ENCODE results near the gene SV2C. TPM values are rescaled to one million over a fixed set of nuclear protein-coding genes. Genes with fewer than 3 reads are reported as not detected.

The SV2C gene
- total RNA-seq, 1 donor from 2014 or later: 0.48 TPM

DNA sequence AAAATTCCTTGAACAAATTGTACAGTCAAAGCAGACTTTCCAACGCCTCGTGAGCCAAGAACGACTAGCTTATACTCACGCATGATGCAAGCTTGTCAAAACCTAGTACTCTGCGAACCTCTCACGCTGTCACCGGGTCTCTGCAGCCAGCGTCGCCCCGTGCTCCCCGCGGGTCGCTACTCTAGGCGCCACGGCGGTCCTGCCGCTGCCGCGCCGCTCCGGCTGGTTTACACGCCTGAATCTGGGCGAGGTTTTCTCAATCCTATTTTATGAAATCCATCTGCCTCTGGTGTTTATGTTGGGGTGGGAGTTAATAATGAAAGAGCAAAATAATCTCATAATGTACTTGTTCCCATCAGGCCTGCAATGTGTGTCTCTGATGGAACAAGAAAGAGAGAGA lies 90.9 kb downstream of the SV2C start:
- Mint-ChIP-seq H3K27me3 (no peaks in the 10 kb centered on the region), H3K4me1 (ENCODE audit: low read depth) (peaks cover 10% of the 10 kb centered on the region), H3K9me3 (ENCODE audit: low read depth) (peaks cover 3% of the 10 kb centered on the region), H3K36me3 (ENCODE audit: insufficient read depth) (no peaks in the 10 kb centered on the region), H3K27ac (no peak overlapping the region), H3K4me3 (ENCODE audit: low read depth) (no peak overlapping the region)
- no peak for DNase-seq (ENCODE audit: low spot score, unreplicated experiment)
- TF ChIP-seq, protein P1, sequence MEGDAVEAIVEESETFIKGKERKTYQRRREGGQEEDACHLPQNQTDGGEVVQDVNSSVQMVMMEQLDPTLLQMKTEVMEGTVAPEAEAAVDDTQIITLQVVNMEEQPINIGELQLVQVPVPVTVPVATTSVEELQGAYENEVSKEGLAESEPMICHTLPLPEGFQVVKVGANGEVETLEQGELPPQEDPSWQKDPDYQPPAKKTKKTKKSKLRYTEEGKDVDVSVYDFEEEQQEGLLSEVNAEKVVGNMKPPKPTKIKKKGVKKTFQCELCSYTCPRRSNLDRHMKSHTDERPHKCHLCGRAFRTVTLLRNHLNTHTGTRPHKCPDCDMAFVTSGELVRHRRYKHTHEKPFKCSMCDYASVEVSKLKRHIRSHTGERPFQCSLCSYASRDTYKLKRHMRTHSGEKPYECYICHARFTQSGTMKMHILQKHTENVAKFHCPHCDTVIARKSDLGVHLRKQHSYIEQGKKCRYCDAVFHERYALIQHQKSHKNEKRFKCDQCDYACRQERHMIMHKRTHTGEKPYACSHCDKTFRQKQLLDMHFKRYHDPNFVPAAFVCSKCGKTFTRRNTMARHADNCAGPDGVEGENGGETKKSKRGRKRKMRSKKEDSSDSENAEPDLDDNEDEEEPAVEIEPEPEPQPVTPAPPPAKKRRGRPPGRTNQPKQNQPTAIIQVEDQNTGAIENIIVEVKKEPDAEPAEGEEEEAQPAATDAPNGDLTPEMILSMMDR (IDR thresholded peaks at IDR 0.05; ENCODE audit: unreplicated experiment): no peak

DNA sequence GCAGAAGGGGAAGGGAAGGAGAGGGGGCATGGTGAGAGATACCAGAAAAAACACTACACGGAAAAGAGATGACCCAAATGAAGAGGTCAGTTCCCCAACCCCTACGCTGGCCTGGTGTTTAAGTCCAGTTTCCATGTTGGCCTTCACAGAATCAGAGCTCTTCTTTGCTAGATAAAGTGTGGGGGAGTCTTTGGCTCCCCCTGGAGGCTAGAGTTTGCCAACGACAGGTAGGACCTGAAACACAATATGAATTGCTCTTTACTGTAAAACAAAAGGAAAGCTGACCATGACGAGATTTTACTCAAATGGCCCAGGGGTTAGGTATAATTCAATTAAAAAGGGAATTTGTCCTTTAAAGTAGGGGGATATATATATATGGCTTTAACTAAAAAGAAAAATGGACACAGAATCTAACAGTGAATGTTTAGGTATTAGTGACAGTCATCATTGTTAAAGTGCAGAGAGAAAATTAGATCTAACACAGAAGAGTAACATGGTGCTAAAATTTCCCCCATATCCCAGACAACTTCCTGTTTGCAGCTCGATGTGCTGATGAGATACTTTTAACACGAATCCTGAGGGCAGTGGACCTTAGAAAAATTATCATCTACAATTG lies 92.0 kb downstream of the SV2C start:
- Mint-ChIP-seq H3K27ac (no peak overlapping the region), H3K27me3 (no peaks in the 10 kb centered on the region), H3K4me1 (ENCODE audit: low read depth) (peaks cover 10% of the 10 kb centered on the region), H3K4me3 (ENCODE audit: low read depth) (no peak overlapping the region), H3K36me3 (ENCODE audit: insufficient read depth) (no peaks in the 10 kb centered on the region), H3K9me3 (ENCODE audit: low read depth) (peaks cover 3% of the 10 kb centered on the region)
- peak; percentile 15 for DNase-seq (ENCODE audit: low spot score, unreplicated experiment)
- TF ChIP-seq, protein P1 (IDR thresholded peaks at IDR 0.05; ENCODE audit: unreplicated experiment): peak; percentile 83

DNA sequence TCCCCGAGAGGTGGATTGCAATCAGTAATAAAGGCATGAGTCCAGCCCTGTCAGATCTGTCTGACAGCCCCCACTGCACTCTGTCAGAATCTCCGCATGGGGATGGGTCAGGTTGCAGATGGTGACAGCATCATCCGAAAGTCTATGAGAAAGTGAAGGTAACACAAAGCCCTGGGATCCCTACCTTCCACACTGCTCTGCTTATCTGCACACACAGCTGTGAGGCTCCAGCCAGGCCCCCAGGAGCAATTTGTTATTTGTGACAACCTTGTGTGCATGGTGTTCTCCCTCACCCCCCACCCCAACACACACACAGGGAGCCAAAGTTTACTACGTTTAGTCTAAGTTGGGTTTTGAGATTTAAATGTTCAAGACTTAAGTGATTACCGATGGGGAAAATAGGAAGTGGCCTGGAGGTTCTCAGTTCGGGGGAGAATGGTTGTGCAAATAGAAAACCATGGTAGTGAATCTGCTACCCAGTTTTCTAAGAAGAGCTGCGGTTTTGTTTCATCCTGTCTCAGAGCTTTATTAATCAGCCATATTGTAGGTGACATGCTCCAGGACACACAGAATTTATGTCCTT lies 92.7 kb downstream of the SV2C start:
- DNase-seq (ENCODE audit: low spot score, unreplicated experiment): no peak
- no peaks in the 10 kb centered on the region for H3K27me3 Mint-ChIP-seq
- peaks cover 10% of the 10 kb centered on the region for H3K4me1 Mint-ChIP-seq (ENCODE audit: low read depth)
- no peak overlapping the region for H3K27ac Mint-ChIP-seq
- H3K4me3 Mint-ChIP-seq (ENCODE audit: low read depth): no peak overlapping the region
- TF ChIP-seq, protein P1 (IDR thresholded peaks at IDR 0.05; ENCODE audit: unreplicated experiment): no peak
- peaks cover 3% of the 10 kb centered on the region for H3K9me3 Mint-ChIP-seq (ENCODE audit: low read depth)
- no peaks in the 10 kb centered on the region for H3K36me3 Mint-ChIP-seq (ENCODE audit: insufficient read depth)

DNA sequence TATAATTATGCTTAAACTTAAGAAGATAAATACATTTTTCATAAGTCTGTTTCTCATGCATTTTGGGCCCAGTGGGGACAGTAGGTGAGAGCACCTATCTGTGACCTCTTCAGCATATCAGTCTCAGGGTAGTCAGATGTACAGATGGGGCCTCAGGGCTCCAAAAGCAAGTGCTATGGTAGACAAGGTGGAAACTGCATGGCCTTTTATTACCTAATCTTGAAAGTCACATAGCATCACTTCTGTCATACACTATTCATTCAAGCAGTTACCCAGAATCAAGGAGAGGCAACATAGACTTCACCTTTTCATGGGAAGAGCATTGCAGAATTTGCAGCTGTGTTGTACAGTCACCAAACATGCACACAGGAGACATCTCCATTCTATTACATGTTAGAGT lies 94.8 kb downstream of the SV2C start:
- peaks cover 2% of the 10 kb centered on the region for H3K27me3 Mint-ChIP-seq
- H3K9me3 Mint-ChIP-seq (ENCODE audit: low read depth): peaks cover 3% of the 10 kb centered on the region
- no peak overlapping the region for H3K4me3 Mint-ChIP-seq (ENCODE audit: low read depth)
- peaks cover 10% of the 10 kb centered on the region for H3K4me1 Mint-ChIP-seq (ENCODE audit: low read depth)
- no peak for DNase-seq (ENCODE audit: low spot score, unreplicated experiment)
- TF ChIP-seq, protein P1 (IDR thresholded peaks at IDR 0.05; ENCODE audit: unreplicated experiment): no peak
- no peaks in the 10 kb centered on the region for H3K36me3 Mint-ChIP-seq (ENCODE audit: insufficient read depth)
- no peak overlapping the region for H3K27ac Mint-ChIP-seq

DNA sequence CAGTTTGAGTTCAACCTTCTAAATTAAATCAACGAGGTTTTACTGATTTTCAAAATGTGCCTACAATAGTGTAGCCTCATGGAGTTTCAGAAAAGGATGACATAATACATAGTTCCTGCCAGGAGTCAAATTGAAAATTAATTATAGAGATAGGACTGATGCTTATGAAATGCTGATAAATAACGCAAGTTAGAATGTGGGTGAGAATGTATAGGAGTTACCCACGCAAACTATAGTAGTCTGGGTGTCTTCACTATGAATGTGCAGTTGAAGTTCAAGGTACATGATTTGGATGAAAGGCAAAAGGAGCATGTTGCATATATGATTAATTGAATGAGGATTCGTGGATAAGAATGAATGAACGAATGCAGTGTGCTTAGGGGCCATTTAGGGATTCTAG lies 95.7 kb downstream of the SV2C start:
- Mint-ChIP-seq H3K4me1 (ENCODE audit: low read depth) (peaks cover 10% of the 10 kb centered on the region), H3K27me3 (peaks cover 2% of the 10 kb centered on the region), H3K9me3 (ENCODE audit: low read depth) (no peaks in the 10 kb centered on the region), H3K4me3 (ENCODE audit: low read depth) (no peak overlapping the region), H3K27ac (no peak overlapping the region), H3K36me3 (ENCODE audit: insufficient read depth) (no peaks in the 10 kb centered on the region)
- DNase-seq (ENCODE audit: low spot score, unreplicated experiment): no peak
- TF ChIP-seq, protein P1 (IDR thresholded peaks at IDR 0.05; ENCODE audit: unreplicated experiment): no peak

Data from progenitor cell of endocrine pancreas (in vitro differentiated cells).